ENCODE data around the gene PDE4D.

The PDE4D gene

DNA sequence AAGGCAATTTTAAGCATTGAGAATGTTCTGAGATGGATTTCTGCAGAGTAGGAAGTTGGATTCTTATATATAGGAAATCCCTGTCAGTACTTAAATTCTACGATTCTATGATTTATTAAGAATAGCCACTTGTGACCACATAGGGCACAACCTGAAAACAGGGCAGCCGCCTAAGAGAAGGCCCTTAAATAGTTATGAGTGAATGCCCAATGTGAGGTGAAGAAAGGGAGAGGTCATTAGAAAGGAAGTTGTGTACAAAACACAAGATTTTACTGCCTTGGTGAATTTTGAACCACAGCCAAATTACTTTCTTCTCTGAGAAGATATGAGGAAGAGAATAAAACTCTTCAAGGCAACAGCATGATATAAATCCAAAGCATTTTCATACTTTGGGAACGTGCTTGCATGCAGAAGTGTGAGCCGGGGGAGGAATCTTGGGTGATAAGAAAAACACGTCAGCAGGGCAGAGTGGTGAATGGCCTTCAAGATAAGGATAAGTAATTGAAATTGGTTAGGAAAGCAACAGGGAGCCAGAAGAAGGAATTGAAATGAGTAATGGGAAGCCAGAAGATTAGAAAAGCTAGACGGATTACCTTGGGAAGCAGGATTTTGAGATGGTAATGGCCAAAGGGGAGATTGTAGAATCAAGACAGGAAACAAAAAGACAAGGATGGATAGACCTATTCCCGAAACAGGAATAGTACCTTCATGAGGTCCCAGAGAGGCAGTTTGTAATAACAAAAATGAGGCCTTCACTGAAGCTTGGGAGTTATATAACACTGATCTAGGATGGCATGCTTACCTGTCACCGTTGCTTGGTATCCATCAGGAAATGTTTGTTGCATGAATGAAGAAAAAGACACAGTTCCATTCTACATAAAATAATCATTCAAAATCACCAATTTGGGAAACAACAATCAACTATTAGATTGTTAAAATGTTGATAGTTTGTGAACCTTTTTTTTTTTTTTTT is 244.3 kb downstream of the PDE4D start:
- Histone ChIP-seq H3K36me3 (no peaks in the 10 kb centered on the region), H3K27me3 (no peaks in the 10 kb centered on the region), H3K4me3 (no peak overlapping the region), H3K4me2 (no peak overlapping the region), H3K9me3 (replicated peaks in 1 of 11) (no peaks in the 10 kb centered on the region), H3K27ac (no peak overlapping the region), H4K20me1 (no peaks in the 10 kb centered on the region), H3K9ac (no peak overlapping the region), H3K4me1 (peaks cover 0 to 10% (median 6%) of the 10 kb centered on the region in 10 experiments; a peak in 9 of 20 replicates)
- no peak for TF ChIP-seq Cebpa-rat (IDR thresholded peaks at IDR 0.05)

DNA sequence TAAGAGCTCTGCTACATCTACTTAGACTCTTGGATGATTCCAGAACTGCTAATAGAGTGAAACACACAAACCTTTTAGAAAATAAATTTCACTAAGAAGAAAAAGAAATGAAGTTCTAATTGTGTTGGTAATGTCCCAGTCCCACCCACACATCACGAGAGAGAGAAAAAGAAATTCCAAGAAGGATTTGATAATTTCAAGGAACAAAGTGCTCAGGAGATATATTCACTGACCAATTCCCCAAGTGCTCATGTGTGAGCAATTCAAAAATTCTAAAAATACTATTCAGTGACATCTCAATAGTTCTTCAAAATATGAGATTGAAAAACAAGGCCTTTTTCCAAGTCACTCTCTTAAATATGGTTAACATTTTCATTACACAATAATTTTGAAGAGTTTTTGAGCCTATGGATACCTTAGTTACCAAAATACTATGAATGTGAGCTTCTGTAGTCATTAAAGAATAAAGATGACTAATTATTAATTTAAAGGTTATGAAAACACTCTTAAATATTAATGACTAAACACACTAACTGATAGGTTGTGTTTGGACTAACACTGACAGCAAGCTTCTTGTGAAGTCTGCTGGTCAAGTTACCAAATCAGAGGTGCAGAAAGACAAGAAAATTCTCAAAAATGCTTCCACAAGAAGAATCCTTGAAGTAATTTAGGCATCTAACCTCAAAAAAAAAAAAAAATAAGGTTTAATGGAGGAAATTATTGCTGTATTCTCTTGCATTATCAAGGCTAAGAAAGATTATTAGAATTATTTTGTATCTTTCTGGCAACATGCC is 245.3 kb downstream of the PDE4D start:
- Histone ChIP-seq H3K4me1 (peaks cover 0 to 10% (median 6%) of the 10 kb centered on the region in 10 experiments; a peak in 9 of 20 replicates), H3K4me2 (no peak overlapping the region), H4K20me1 (no peaks in the 10 kb centered on the region), H3K9me3 (replicated peaks in 1 of 11) (no peaks in the 10 kb centered on the region), H3K27ac (no peak overlapping the region), H3K9ac (no peak overlapping the region), H3K27me3 (no peaks in the 10 kb centered on the region), H3K36me3 (no peaks in the 10 kb centered on the region), H3K4me3 (no peak overlapping the region)
- TF ChIP-seq Cebpa-rat (IDR thresholded peaks at IDR 0.05) = no peak

- no peak overlapping the region for H3K9ac ChIP-seq
- no peak overlapping the region for H3K27ac ChIP-seq
- no peaks in the 10 kb centered on the region for H3K36me3 ChIP-seq
- H4K20me1 ChIP-seq = no peaks in the 10 kb centered on the region
- no peak overlapping the region for H3K4me3 ChIP-seq
- TF ChIP-seq Cebpa-rat (IDR thresholded peaks at IDR 0.05) = no peak
- H3K9me3 ChIP-seq (replicated peaks in 1 of 11) = no peaks in the 10 kb centered on the region
- no peaks in the 10 kb centered on the region for H3K27me3 ChIP-seq
- peaks cover 0 to 10% (median 6%) of the 10 kb centered on the region in 10 experiments; a peak in 9 of 20 replicates for H3K4me1 ChIP-seq
- H3K4me2 ChIP-seq = peak overlapping the region in 7 of 11 experiments; percentile 33 to 45 (median 44); a peak in 9 of 22 replicates
These were observed 248.1 kb downstream of the PDE4D start for GRCh38 chr5:59645380-59645779.

- TF ChIP-seq Cebpa-rat (IDR thresholded peaks at IDR 0.05) = no peak
These were observed 253.1 kb downstream of the PDE4D start for GRCh38 chr5:59640411-59640810.

GRCh38 chr5:59637884-59638580 is 255.5 kb downstream of the PDE4D start:
- no peaks in the 10 kb centered on the region for H4K20me1 ChIP-seq
- no peak overlapping the region for H3K4me2 ChIP-seq
- no peak overlapping the region for H3K27ac ChIP-seq
- no peak overlapping the region for H3K4me3 ChIP-seq
- no peak overlapping the region for H3K9ac ChIP-seq
- no peaks in the 10 kb centered on the region for H3K4me1 ChIP-seq
- no peaks in the 10 kb centered on the region for H3K36me3 ChIP-seq
- H3K9me3 ChIP-seq (replicated peaks in 1 of 11) = no peaks in the 10 kb centered on the region
- TF ChIP-seq Cebpa-rat (IDR thresholded peaks at IDR 0.05) = no peak
- H3K27me3 ChIP-seq = no peaks in the 10 kb centered on the region

More at GRCh38 chr5:59640411-59640810, 253.1 kb downstream of the PDE4D start:
- peaks cover 0 to 9% (median 6%) of the 10 kb centered on the region in 10 experiments; a peak in 9 of 20 replicates for H3K4me1 ChIP-seq
- H3K4me3 ChIP-seq = no peak overlapping the region
- H3K4me2 ChIP-seq = no peak overlapping the region
- H3K9me3 ChIP-seq (replicated peaks in 1 of 11) = no peaks in the 10 kb centered on the region
- H3K27ac ChIP-seq = no peak overlapping the region
- H3K9ac ChIP-seq = no peak overlapping the region
- no peaks in the 10 kb centered on the region for H3K27me3 ChIP-seq
- no peaks in the 10 kb centered on the region for H4K20me1 ChIP-seq
- H3K36me3 ChIP-seq = no peaks in the 10 kb centered on the region

DNA sequence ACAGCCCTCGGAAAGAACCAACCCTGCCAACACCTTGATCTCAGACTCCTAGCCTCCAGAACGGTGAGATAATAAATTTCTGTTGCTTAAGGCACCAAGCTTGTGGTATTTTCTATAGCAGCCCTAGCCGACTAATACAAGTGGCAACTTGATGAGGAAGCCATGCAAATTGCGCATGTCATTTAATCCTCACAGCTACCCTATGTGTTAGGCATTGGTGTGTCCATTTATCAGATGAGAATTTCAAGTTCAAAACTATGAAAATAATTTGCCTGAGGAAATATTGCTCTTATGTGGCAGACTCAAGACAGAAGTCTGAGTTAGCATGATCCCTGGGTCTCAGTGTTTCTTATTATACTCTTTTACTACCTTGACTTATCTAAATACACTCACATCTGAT is 264.0 kb downstream of the PDE4D start:
- no peak overlapping the region for H3K27ac ChIP-seq
- H3K4me1 ChIP-seq = no peaks in the 10 kb centered on the region
- H3K9ac ChIP-seq = no peak overlapping the region
- no peak for TF ChIP-seq Cebpa-rat (IDR thresholded peaks at IDR 0.05)
- peaks cover 0 to 21% (median 12%) of the 10 kb centered on the region in 11 experiments; a peak in 16 of 22 replicates for H3K9me3 ChIP-seq (replicated peaks in 1 of 11)
- H3K27me3 ChIP-seq = no peaks in the 10 kb centered on the region
- H4K20me1 ChIP-seq = no peaks in the 10 kb centered on the region
- no peak overlapping the region for H3K4me3 ChIP-seq
- no peaks in the 10 kb centered on the region; a peak in 1 of 22 replicates for H3K36me3 ChIP-seq
- no peak overlapping the region for H3K4me2 ChIP-seq

DNA sequence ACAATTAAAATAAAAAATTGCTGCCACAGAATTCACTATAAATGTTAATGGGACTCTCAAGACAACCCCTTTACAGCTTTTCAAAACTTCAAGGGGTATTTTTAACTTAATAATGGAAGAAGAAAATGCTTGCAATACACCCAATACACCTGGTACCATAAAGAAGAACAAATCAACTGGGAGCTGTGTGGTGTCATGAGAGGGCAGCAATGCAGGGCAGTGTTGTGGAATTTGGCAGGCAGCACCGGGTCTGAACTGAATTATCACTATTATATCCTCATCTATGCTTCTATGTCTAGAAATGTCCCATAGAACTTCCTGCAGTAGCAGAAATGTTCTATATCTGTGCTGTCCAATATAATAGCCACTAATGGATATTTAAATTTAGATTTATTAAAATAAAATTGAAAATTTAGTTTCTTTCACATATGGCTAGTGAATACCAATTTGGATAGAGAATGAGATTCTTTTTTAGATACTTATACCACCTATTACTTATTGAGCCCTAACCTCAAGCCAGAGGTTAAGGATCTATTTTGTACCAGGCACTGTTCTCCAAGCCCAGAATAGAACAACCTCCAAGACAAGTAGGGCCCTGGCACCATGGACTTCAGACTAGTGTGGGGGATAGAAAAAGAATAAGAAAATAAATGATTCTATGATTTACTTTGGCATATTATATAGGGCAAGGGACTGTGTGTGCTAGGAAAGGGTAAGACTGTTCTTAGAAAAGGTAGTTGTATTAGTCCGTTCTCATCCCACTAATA is 265.3 kb downstream of the PDE4D start:
- H3K27ac ChIP-seq = no peak overlapping the region
- H3K9me3 ChIP-seq (replicated peaks in 1 of 11) = peaks cover 0 to 21% (median 12%) of the 10 kb centered on the region in 11 experiments; a peak in 16 of 22 replicates

GRCh38 chr5:59624898-59625297 is 268.6 kb downstream of the PDE4D start:
- TF ChIP-seq Cebpa-rat (IDR thresholded peaks at IDR 0.05) = no peak
- Histone ChIP-seq H3K4me1 (peaks cover 0 to 13% (median 9%) of the 10 kb centered on the region in 10 experiments; a peak in 8 of 20 replicates), H3K27ac (no peak overlapping the region), H4K20me1 (no peaks in the 10 kb centered on the region), H3K4me2 (no peak overlapping the region), H3K27me3 (no peaks in the 10 kb centered on the region), H3K9ac (no peak overlapping the region), H3K36me3 (no peaks in the 10 kb centered on the region; a peak in 1 of 22 replicates), H3K9me3 (replicated peaks in 1 of 11) (peaks cover 0 to 21% (median 10%) of the 10 kb centered on the region in 11 experiments; a peak in 14 of 22 replicates), H3K4me3 (no peak overlapping the region)

More for the DNA sequence above, 265.3 kb downstream of the PDE4D start:
- Histone ChIP-seq H3K4me3 (no peak overlapping the region), H3K9ac (no peak overlapping the region), H3K4me2 (no peak overlapping the region), H3K27me3 (no peaks in the 10 kb centered on the region), H3K4me1 (no peaks in the 10 kb centered on the region), H3K36me3 (no peaks in the 10 kb centered on the region; a peak in 1 of 22 replicates), H4K20me1 (no peaks in the 10 kb centered on the region)
- no peak for TF ChIP-seq Cebpa-rat (IDR thresholded peaks at IDR 0.05)

Data from BLaER1 treated with 17β-estradiol and CSF1 and Interleukin-3, amounts not matched to agents 10 nM and 100 nM (cell line).